GM12878 (cell line): ENCODE data around the gene SEMA4C.

ENCODE experiments used
- ATF7 ChIP-seq: fragments of 450-650 bp; IDR thresholded peaks from 2 replicates; pipeline ENCODE4 v1.6.1; 2016; ENCODE audit warnings: low read depth, mild to moderate bottlenecking
- BCL11A ChIP-seq: IDR thresholded peaks from 2 replicates; pipeline ENCODE4 v1.6.1; 2011; ENCODE audit warnings: low read depth, low read length
- CREB1 ChIP-seq: IDR thresholded peaks from 2 replicates; pipeline ENCODE4 v1.6.1; 2012; ENCODE audit warnings: low read depth, mild to moderate bottlenecking, inconsistent platforms
- EZH2 ChIP-seq: IDR thresholded peaks from 2 replicates; pipeline ENCODE4 v1.6.1; 2012; ENCODE audit warnings: low read depth, mild to moderate bottlenecking, control low read depth, inconsistent platforms, low read length, borderline replicate concordance; ENCODE audit not compliant: control insufficient read depth
- HDGF ChIP-seq: fragments of 450-650 bp; IDR thresholded peaks from 2 replicates; pipeline ENCODE4 v1.6.1; 2016; ENCODE audit warnings: antibody characterized with exemption
- MEF2A ChIP-seq: IDR thresholded peaks from 2 replicates; pipeline ENCODE4 v1.6.1; 2011; ENCODE audit warnings: low read depth, mild to moderate bottlenecking, low read length, moderate library complexity; ENCODE audit not compliant: insufficient read depth
- TF ChIP-seq, protein P1 (sequence below): fragments of 450-650 bp; IDR thresholded peaks from 2 replicates; pipeline ENCODE4 v1.6.1; 2017; ENCODE audit warnings: borderline replicate concordance
- TF ChIP-seq, protein P2 (sequence below), 3 experiments: IDR thresholded peaks in 2 of 3; conservative IDR thresholded peaks in 1 of 3; 2 replicates each; pipeline ENCODE4 v1.5.1; 2011; ENCODE audit warnings: low read depth in 3 of 3, low read length in 3 of 3, mild to moderate bottlenecking in 3 of 3, control low read depth in 2 of 3, moderate library complexity in 2 of 3, inconsistent platforms in 1 of 3, mixed read lengths in 1 of 3; ENCODE audit not compliant: control insufficient read depth in 2 of 3, insufficient read depth in 1 of 3; ENCODE audit errors: extremely low read depth in 1 of 3

DNA sequence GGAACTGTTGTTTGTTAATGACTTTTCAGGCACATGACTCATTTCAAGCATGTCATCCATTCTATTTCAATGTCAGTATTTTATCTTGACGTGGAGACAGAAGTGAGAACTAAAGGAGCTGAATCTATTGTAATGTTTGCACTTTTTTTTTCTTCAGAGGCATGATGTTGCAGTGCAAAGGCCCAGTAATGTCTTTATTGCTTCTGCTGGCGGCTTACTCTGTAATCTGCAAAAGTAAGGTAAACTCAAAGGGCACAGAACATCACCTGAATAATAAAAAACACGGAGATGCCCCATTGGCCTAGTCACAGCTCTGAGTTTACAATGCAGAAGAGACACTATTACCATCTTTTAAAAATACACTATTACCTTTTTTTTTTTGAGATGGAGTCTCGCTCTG, 56.2 kb downstream of the SEMA4C start:
- TF ChIP-seq EZH2 (no peak), BCL11A (no peak), HDGF (no peak), ATF7 (no peak), CREB1 (no peak), MEF2A (no peak)
- TF ChIP-seq, protein P1, sequence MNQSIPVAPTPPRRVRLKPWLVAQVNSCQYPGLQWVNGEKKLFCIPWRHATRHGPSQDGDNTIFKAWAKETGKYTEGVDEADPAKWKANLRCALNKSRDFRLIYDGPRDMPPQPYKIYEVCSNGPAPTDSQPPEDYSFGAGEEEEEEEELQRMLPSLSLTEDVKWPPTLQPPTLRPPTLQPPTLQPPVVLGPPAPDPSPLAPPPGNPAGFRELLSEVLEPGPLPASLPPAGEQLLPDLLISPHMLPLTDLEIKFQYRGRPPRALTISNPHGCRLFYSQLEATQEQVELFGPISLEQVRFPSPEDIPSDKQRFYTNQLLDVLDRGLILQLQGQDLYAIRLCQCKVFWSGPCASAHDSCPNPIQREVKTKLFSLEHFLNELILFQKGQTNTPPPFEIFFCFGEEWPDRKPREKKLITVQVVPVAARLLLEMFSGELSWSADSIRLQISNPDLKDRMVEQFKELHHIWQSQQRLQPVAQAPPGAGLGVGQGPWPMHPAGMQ: no peak
- TF ChIP-seq, protein P2, sequence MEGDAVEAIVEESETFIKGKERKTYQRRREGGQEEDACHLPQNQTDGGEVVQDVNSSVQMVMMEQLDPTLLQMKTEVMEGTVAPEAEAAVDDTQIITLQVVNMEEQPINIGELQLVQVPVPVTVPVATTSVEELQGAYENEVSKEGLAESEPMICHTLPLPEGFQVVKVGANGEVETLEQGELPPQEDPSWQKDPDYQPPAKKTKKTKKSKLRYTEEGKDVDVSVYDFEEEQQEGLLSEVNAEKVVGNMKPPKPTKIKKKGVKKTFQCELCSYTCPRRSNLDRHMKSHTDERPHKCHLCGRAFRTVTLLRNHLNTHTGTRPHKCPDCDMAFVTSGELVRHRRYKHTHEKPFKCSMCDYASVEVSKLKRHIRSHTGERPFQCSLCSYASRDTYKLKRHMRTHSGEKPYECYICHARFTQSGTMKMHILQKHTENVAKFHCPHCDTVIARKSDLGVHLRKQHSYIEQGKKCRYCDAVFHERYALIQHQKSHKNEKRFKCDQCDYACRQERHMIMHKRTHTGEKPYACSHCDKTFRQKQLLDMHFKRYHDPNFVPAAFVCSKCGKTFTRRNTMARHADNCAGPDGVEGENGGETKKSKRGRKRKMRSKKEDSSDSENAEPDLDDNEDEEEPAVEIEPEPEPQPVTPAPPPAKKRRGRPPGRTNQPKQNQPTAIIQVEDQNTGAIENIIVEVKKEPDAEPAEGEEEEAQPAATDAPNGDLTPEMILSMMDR (IDR thresholded peaks at IDR 0.05 in 2 of 3, conservative IDR thresholded peaks at IDR 0.05 in 1 of 3; ENCODE audit: control insufficient read depth in 2 of 3, extremely low read depth in 1 of 3, insufficient read depth in 1 of 3, low read depth in 3 of 3, low read length in 3 of 3): no peak
